CD8-positive, alpha-beta memory T cell (primary cell): ENCODE data around the gene CDK6. TPM values are rescaled to one million over a fixed set of nuclear protein-coding genes. Genes with fewer than 3 reads are reported as not detected.

Experiments
- CTCF ChIA-PET: fragments of 350-600 bp; sonication (Branson Sonifier 250); formaldehyde crosslinking; loops from one replicate; lab custom pipeline; 2021; ENCODE audit warnings: antibody characterized with exemption; lab: Charles Lee
- POLR2A ChIA-PET: fragments of 350-600 bp; sonication (Branson Sonifier 250); formaldehyde crosslinking; loops from one replicate; lab custom pipeline; 2021; ENCODE audit warnings: antibody characterized with exemption; lab: Charles Lee
- DNase-seq, 5 donors: peaks; one replicate each; pipeline versions ENCODE4 v3.0.0 to v3.0.0-alpha.2; 2020 to 2022; ENCODE audit warnings: mixed read lengths in 1 of 5
- H3K27ac ChIP-seq: one replicate; pipeline ENCODE4 v1.7.0; 2013; ENCODE audit warnings: low read depth, mild to moderate bottlenecking, low read length, moderate library complexity
- H3K27me3 ChIP-seq: 2 replicates; pipeline ENCODE4 v1.7.0; 2013; ENCODE audit warnings: low read length, mild to moderate bottlenecking; ENCODE audit not compliant: insufficient read depth, poor library complexity, severe bottlenecking
- H3K36me3 ChIP-seq: 2 replicates; pipeline ENCODE4 v1.7.0; 2013; ENCODE audit warnings: mild to moderate bottlenecking, low read length, moderate library complexity; ENCODE audit not compliant: insufficient read depth
- H3K4me1 ChIP-seq: 2 replicates; pipeline ENCODE4 v1.7.0; 2013; ENCODE audit warnings: mild to moderate bottlenecking, low read length, moderate library complexity; ENCODE audit not compliant: insufficient read depth
- H3K4me3 ChIP-seq: 2 replicates; pipeline ENCODE4 v1.7.0; 2013; ENCODE audit warnings: mild to moderate bottlenecking, low read length
- H3K9me3 ChIP-seq: 2 replicates; pipeline ENCODE4 v1.7.0; 2013; ENCODE audit warnings: mild to moderate bottlenecking, low read length
- H3K27ac Mint-ChIP-seq, 8 donors: one replicate each; pipeline ENCODE4 v1.8.0; 2020 to 2021; ENCODE audit warnings: mixed read lengths in 8 of 8, mild to moderate bottlenecking in 6 of 8, inconsistent platforms in 3 of 8, moderate library complexity in 3 of 8
- H3K27me3 Mint-ChIP-seq, 2 donors: one replicate each; pipeline ENCODE4 v1.8.0; 2020 to 2021; ENCODE audit warnings: mixed read lengths in 2 of 2, mild to moderate bottlenecking in 1 of 2, moderate library complexity in 1 of 2
- H3K36me3 Mint-ChIP-seq, 3 donors: one replicate each; pipeline ENCODE4 v1.8.0; 2020 to 2021; ENCODE audit warnings: mixed read lengths in 3 of 3, inconsistent platforms in 1 of 3, mild to moderate bottlenecking in 1 of 3
- H3K4me1 Mint-ChIP-seq, 3 donors: one replicate each; pipeline ENCODE4 v1.8.0; 2020 to 2021; ENCODE audit warnings: mixed read lengths in 3 of 3, inconsistent platforms in 1 of 3, mild to moderate bottlenecking in 1 of 3
- H3K4me3 Mint-ChIP-seq, 7 donors: one replicate each; pipeline ENCODE4 v1.8.0; 2020 to 2021; ENCODE audit warnings: mixed read lengths in 7 of 7, mild to moderate bottlenecking in 6 of 7, moderate library complexity in 4 of 7, inconsistent platforms in 2 of 7
- H3K9me3 Mint-ChIP-seq, 5 donors: one replicate each; pipeline ENCODE4 v1.8.0; 2020 to 2022; ENCODE audit warnings: mixed read lengths in 5 of 5, mild to moderate bottlenecking in 3 of 5, moderate library complexity in 2 of 5, inconsistent platforms in 1 of 5
- polyA plus RNA-seq: library from polyadenylated mRNA; unstranded; fragments of 300-500 nt; fragmentation: Illumina TruSeq; gene quantifications from one replicate; pipeline ENCODE4 v1.2.3, GENCODE V29; 2021
- total RNA-seq, 2 experiments: library from RNA; stranded (reverse); gene quantifications; one replicate each; pipeline ENCODE4 v1.2.3, GENCODE V29; 2021

The CDK6 gene
- total and polyA plus RNA-seq, 3 experiments from 2014 or later, result 20.7 to 235 (median 231) TPM

DNA sequence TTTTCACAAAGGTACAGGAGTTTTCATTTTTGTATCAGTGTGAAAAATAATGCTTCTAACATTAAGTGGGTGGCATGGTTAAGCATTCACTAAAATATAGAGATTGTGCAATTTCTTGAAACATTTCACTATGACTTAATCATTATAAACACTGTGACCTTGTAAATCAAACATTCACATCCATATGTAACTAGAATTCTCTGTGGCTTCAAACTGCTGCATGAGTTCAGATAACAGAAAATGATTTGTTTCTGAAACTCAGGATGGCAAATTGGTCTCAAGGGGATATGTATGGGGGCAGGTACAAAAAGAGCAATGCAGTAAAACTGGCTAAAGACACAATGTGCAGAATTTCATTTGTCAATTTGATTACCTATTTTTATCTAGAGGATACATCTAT lies 250.0 kb downstream of the CDK6 start:
- Mint-ChIP-seq H3K9me3 (no peaks in the 10 kb centered on the region), H3K27me3 (peaks cover 0 to 4% of the 10 kb centered on the region in 2 donors), H3K4me3 (peak overlapping the region in 3 of 7 donors; percentile 33 to 96 (median 51)), H3K36me3 (peaks cover 0 to 29% (median 6%) of the 10 kb centered on the region in 3 donors), H3K27ac (peak overlapping the region in 7 of 8 donors; percentile 2 to 94 (median 55)), H3K4me1 (peaks cover 63 to 86% (median 80%) of the 10 kb centered on the region in 3 donors)
- no peaks in the 10 kb centered on the region for H3K9me3 ChIP-seq
- peaks cover 42% of the 10 kb centered on the region for H3K4me1 ChIP-seq
- no peaks in the 10 kb centered on the region for H3K36me3 ChIP-seq
- CTCF ChIA-PET, result no interaction called here
- H3K27me3 ChIP-seq, result no peaks in the 10 kb centered on the region
- no peak overlapping the region for H3K4me3 ChIP-seq
- no peak for DNase-seq
- H3K27ac ChIP-seq, result no peak overlapping the region
- POLR2A ChIA-PET, result no interaction called here

DNA sequence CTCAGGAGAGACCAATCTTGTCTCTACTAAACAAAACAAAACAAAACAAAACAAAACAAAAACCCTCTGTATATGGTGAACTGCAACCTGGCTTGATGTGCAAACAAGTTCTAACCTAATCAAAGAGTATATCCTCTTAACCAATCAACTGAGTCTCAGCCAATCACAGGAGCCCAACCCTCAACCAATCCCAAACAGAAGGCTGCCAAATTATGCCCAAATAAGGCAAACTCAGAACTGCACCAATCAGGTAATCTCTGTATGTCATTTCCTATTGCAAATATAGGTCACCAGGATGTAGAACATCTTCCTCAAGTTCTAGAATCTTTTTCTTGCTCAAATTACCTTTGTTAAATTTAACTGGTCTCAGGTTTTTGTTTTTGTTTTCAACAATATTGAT lies 251.4 kb downstream of the CDK6 start:
- H3K36me3 Mint-ChIP-seq, result peaks cover 0 to 39% (median 9%) of the 10 kb centered on the region in 3 donors
- peak overlapping the region in 7 of 8 donors; percentile 48 to 93 (median 81) for H3K27ac Mint-ChIP-seq
- no peaks in the 10 kb centered on the region for H3K9me3 ChIP-seq
- H3K36me3 ChIP-seq, result peaks cover 10% of the 10 kb centered on the region
- peaks cover 37% of the 10 kb centered on the region for H3K4me1 ChIP-seq
- peaks cover 65 to 87% (median 84%) of the 10 kb centered on the region in 3 donors for H3K4me1 Mint-ChIP-seq
- H3K27me3 Mint-ChIP-seq, result peaks cover 0 to 2% of the 10 kb centered on the region in 2 donors
- H3K27ac ChIP-seq, result no peak overlapping the region
- H3K9me3 Mint-ChIP-seq, result no peaks in the 10 kb centered on the region
- POLR2A ChIA-PET, result no interaction called here
- H3K4me3 Mint-ChIP-seq, result peak overlapping the region in 2 of 7 donors; percentile 12 to 34
- no peaks in the 10 kb centered on the region for H3K27me3 ChIP-seq
- CTCF ChIA-PET, result no interaction called here
- peak in 1 of 5 donors; percentile 23 for DNase-seq
- H3K4me3 ChIP-seq, result no peak overlapping the region

- Histone ChIP-seq H3K4me3 (no peak overlapping the region), H3K27ac (no peak overlapping the region), H3K4me1 (peaks cover 23% of the 10 kb centered on the region), H3K9me3 (no peaks in the 10 kb centered on the region), H3K27me3 (no peaks in the 10 kb centered on the region), H3K36me3 (peaks cover 29% of the 10 kb centered on the region)
- Mint-ChIP-seq H3K27me3 (no peaks in the 10 kb centered on the region), H3K27ac (peak overlapping the region in 4 of 8 donors; percentile 11 to 43 (median 28)), H3K36me3 (peaks cover 7 to 53% (median 14%) of the 10 kb centered on the region in 3 donors), H3K4me3 (peak overlapping the region in 2 of 7 donors; percentile 5 to 52), H3K4me1 (peaks cover 52 to 77% (median 66%) of the 10 kb centered on the region in 3 donors), H3K9me3 (no peaks in the 10 kb centered on the region)
- ChIA-PET POLR2A (no interaction called here), CTCF (no interaction called here)
- no peak for DNase-seq
These were observed 253.4 kb downstream of the CDK6 start for GRCh38 chr7:92582948-92583347.

GRCh38 chr7:92576296-92576695 lies 260.1 kb downstream of the CDK6 start:
- H3K36me3 ChIP-seq, result peaks cover 56% of the 10 kb centered on the region
- POLR2A ChIA-PET, result no interaction called here
- DNase-seq, result no peak
- H3K4me1 ChIP-seq, result no peaks in the 10 kb centered on the region
- H3K9me3 ChIP-seq, result no peaks in the 10 kb centered on the region
- H3K27ac ChIP-seq, result no peak overlapping the region
- peaks cover 11 to 28% (median 14%) of the 10 kb centered on the region in 3 donors for H3K4me1 Mint-ChIP-seq
- H3K27ac Mint-ChIP-seq, result peak overlapping the region in 1 of 8 donors; percentile 13
- H3K9me3 Mint-ChIP-seq, result no peaks in the 10 kb centered on the region
- no peaks in the 10 kb centered on the region for H3K27me3 Mint-ChIP-seq
- no peak overlapping the region for H3K4me3 Mint-ChIP-seq
- H3K27me3 ChIP-seq, result no peaks in the 10 kb centered on the region
- H3K4me3 ChIP-seq, result no peak overlapping the region
- CTCF ChIA-PET, result interaction anchor here (0.7 kb wide), 1 partner anchor 14 kb away, joined by 3 read pairs; the partner anchor contains the start of gene FAM133B
- H3K36me3 Mint-ChIP-seq, result peaks cover 11 to 82% (median 17%) of the 10 kb centered on the region in 3 donors

- Histone ChIP-seq H3K4me1 (no peaks in the 10 kb centered on the region), H3K36me3 (peaks cover 39% of the 10 kb centered on the region), H3K4me3 (no peak overlapping the region), H3K9me3 (no peaks in the 10 kb centered on the region), H3K27me3 (no peaks in the 10 kb centered on the region), H3K27ac (no peak overlapping the region)
- Mint-ChIP-seq H3K9me3 (no peaks in the 10 kb centered on the region), H3K4me1 (peaks cover under 1 to 2% (median 2%) of the 10 kb centered on the region in 3 donors), H3K4me3 (no peak overlapping the region), H3K27me3 (no peaks in the 10 kb centered on the region), H3K36me3 (peaks cover 2 to 73% (median 24%) of the 10 kb centered on the region in 3 donors), H3K27ac (peak overlapping the region in 1 of 8 donors; percentile 62)
- DNase-seq, result no peak
- POLR2A ChIA-PET, result no interaction called here
- CTCF ChIA-PET, result no interaction called here
These were observed 267.2 kb downstream of the CDK6 start for GRCh38 chr7:92569137-92569536.

GRCh38 chr7:92567460-92567859 lies 268.9 kb downstream of the CDK6 start:
- H3K4me3 ChIP-seq, result no peak overlapping the region
- H3K27me3 ChIP-seq, result no peaks in the 10 kb centered on the region
- POLR2A ChIA-PET, result no interaction called here
- Mint-ChIP-seq H3K4me1 (no peaks in the 10 kb centered on the region), H3K9me3 (no peaks in the 10 kb centered on the region), H3K4me3 (no peak overlapping the region), H3K36me3 (peaks cover 0 to 77% (median 23%) of the 10 kb centered on the region in 3 donors), H3K27ac (peak overlapping the region in 2 of 8 donors; percentile 50 to 54), H3K27me3 (no peaks in the 10 kb centered on the region)
- H3K36me3 ChIP-seq, result peaks cover 40% of the 10 kb centered on the region
- no peak for DNase-seq
- H3K9me3 ChIP-seq, result no peaks in the 10 kb centered on the region
- H3K27ac ChIP-seq, result no peak overlapping the region
- CTCF ChIA-PET, result no interaction called here
- no peaks in the 10 kb centered on the region for H3K4me1 ChIP-seq

- CTCF ChIA-PET, result interaction anchor here (1.5 kb wide), 1 partner anchor 13 kb away, joined by 3 read pairs; no protein-coding TSS in a partner anchor
These were observed 273.0 kb downstream of the CDK6 start for GRCh38 chr7:92563345-92563744.

GRCh38 chr7:92560602-92561001 lies 275.8 kb downstream of the CDK6 start:
- Mint-ChIP-seq H3K4me3 (no peak overlapping the region), H3K9me3 (no peaks in the 10 kb centered on the region), H3K27me3 (peaks cover 0 to 2% of the 10 kb centered on the region in 2 donors), H3K36me3 (peaks cover 0 to 47% (median 16%) of the 10 kb centered on the region in 3 donors), H3K4me1 (no peaks in the 10 kb centered on the region), H3K27ac (no peak overlapping the region)
- Histone ChIP-seq H3K27me3 (no peaks in the 10 kb centered on the region), H3K4me1 (no peaks in the 10 kb centered on the region), H3K36me3 (peaks cover 12% of the 10 kb centered on the region), H3K9me3 (no peaks in the 10 kb centered on the region), H3K27ac (no peak overlapping the region), H3K4me3 (no peak overlapping the region)
- ChIA-PET POLR2A (no interaction called here), CTCF (no interaction called here)
- no peak for DNase-seq

More at GRCh38 chr7:92563345-92563744, 273.0 kb downstream of the CDK6 start:
- DNase-seq, result no peak
- Mint-ChIP-seq H3K27ac (peak overlapping the region in 3 of 8 donors; percentile 14 to 34 (median 18)), H3K4me1 (no peaks in the 10 kb centered on the region), H3K9me3 (no peaks in the 10 kb centered on the region), H3K27me3 (no peaks in the 10 kb centered on the region), H3K4me3 (no peak overlapping the region), H3K36me3 (peaks cover 0 to 66% (median 23%) of the 10 kb centered on the region in 3 donors)
- Histone ChIP-seq H3K27me3 (no peaks in the 10 kb centered on the region), H3K36me3 (peaks cover 30% of the 10 kb centered on the region), H3K9me3 (no peaks in the 10 kb centered on the region), H3K27ac (no peak overlapping the region), H3K4me3 (no peak overlapping the region), H3K4me1 (no peaks in the 10 kb centered on the region)
- POLR2A ChIA-PET, result no interaction called here
